ENCODE data around the gene KCNE5. TPM values are rescaled to one million over a fixed set of nuclear protein-coding genes. Genes with fewer than 3 reads are reported as not detected.
A peak's percentile ranks its signal among the peaks of the same experiment; 100 is the strongest.

The KCNE5 gene
- total and polyA plus RNA-seq, 2 experiments from 2014 or later, result 0.13 to 1.5 TPM

DNA sequence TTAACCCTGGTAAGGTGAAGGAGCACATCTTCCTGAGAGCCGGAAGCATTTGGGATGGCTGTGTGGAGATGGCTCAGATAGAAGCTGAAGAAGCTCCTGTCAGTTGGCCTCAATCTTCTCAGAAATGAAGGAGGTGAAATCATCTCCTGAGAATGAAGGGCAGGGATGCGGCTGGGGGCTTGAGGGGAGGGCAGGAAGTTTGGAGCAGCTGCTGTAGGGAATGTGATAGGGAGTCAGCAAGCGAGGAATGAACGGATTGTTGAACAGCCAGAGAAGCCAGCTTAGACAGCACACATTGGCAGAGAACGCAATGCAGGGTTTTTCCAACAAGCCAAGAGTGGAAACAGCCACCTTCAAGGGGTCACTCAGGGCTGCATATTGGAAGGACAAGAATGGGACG is 10.0 kb downstream of the KCNE5 start:
- no peak for TF ChIP-seq EZH2phosphoT487 (IDR thresholded peaks at IDR 0.05; ENCODE audit: insufficient read depth, low read depth)
- TF ChIP-seq EZH2 (IDR thresholded peaks at IDR 0.05; ENCODE audit: insufficient read depth, poor library complexity, severe bottlenecking), result no peak
- Histone ChIP-seq H3K4me3 (no peak overlapping the region), H3K79me2 (ENCODE audit: insufficient read depth) (no peaks in the 10 kb centered on the region), H3K9me3 (ENCODE audit: low read depth) (no peaks in the 10 kb centered on the region), H3K9ac (no peak overlapping the region), H3F3A (ENCODE audit: insufficient read depth) (no peaks in the 10 kb centered on the region), H3K27ac (no peak overlapping the region), H3K4me2 (ENCODE audit: unreplicated experiment) (no peak overlapping the region), H3K27me3 (replicated peaks; ENCODE audit: insufficient read depth) (no peaks in the 10 kb centered on the region), H3K9me2 (ENCODE audit: insufficient read depth) (no peaks in the 10 kb centered on the region), H3K4me1 (ENCODE audit: insufficient read depth) (no peaks in the 10 kb centered on the region), H4K20me1 (ENCODE audit: insufficient read depth) (no peaks in the 10 kb centered on the region), H3K36me3 (ENCODE audit: low read depth) (no peaks in the 10 kb centered on the region), H2AFZ (no peak overlapping the region)
- WGBS, 2 experiments (ENCODE audit: low coverage in 1 of 2, low lambda C conversion rate in 2 of 2, missing lambda C conversion rate in 2 of 2), result 54 to 59% methylated on average over 4 to 6 of the region's 6 CpGs
- in situ Hi-C loops (cut with MboI), result no loop called here
- DNase-seq, result no peak

DNA sequence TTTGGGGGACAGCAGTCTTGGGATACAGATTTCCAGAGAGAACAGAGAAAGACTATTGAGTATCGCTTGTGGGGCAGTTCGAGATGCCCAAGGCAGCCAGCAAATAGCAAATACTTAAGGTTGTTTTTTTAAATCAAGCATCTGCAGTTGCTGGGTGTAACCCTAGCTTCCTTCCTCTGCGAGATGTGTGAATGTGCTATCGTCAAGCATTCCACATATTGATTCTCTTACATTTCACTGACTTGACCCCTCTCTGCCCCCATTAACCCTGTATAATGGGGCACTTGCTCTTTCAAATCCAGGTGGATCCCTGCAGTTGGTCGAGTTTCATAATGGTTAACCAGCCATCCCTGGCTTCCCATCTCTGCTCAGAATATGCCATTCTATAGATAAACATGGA is 23.5 kb downstream of the KCNE5 start:
- H3K4me3 ChIP-seq, result no peak overlapping the region
- H3K79me2 ChIP-seq (ENCODE audit: insufficient read depth), result no peaks in the 10 kb centered on the region
- TF ChIP-seq EZH2 (IDR thresholded peaks at IDR 0.05; ENCODE audit: insufficient read depth, poor library complexity, severe bottlenecking), result no peak
- TF ChIP-seq EZH2phosphoT487 (IDR thresholded peaks at IDR 0.05; ENCODE audit: insufficient read depth, low read depth), result no peak
- H3K4me1 ChIP-seq (ENCODE audit: insufficient read depth), result no peaks in the 10 kb centered on the region
- H3K27me3 ChIP-seq (replicated peaks; ENCODE audit: insufficient read depth), result no peaks in the 10 kb centered on the region
- no peak overlapping the region for H3K27ac ChIP-seq
- no peak overlapping the region for H3K4me2 ChIP-seq (ENCODE audit: unreplicated experiment)
- no peaks in the 10 kb centered on the region for H3F3A ChIP-seq (ENCODE audit: insufficient read depth)
- no peak overlapping the region for H2AFZ ChIP-seq
- WGBS, 2 experiments (ENCODE audit: low coverage in 1 of 2, low lambda C conversion rate in 2 of 2, missing lambda C conversion rate in 2 of 2), result 22 to 23% methylated on average over 4 to 5 of the region's 5 CpGs
- in situ Hi-C loops (cut with MboI), result no loop called here
- H4K20me1 ChIP-seq (ENCODE audit: insufficient read depth), result no peaks in the 10 kb centered on the region
- no peaks in the 10 kb centered on the region for H3K9me3 ChIP-seq (ENCODE audit: low read depth)
- no peaks in the 10 kb centered on the region for H3K36me3 ChIP-seq (ENCODE audit: low read depth)
- no peaks in the 10 kb centered on the region for H3K9me2 ChIP-seq (ENCODE audit: insufficient read depth)
- DNase-seq, result no peak
- H3K9ac ChIP-seq, result no peak overlapping the region

DNA sequence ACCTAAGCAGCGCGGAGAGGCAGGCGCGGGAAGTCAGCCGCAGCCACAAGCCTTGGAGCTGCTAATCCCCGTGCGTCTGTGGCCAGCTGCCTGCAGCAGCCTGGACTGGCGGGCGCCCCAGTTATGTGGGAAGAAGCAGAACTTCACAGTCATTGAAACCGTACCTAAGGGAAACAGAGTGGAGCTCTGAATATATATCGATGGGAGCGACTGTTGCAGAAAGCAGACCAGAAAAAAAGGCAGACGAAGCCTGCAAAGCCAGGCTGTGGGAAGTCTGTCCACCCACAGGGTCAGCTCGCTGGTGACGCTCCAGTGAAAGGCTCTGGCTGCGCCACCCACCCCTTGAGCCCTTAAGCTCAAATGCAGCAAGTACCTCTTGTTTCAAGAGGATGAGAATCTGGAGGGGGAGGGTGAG is 24.7 kb downstream of the KCNE5 start:
- Histone ChIP-seq H3K79me2 (ENCODE audit: insufficient read depth) (no peaks in the 10 kb centered on the region), H3K36me3 (ENCODE audit: low read depth) (no peaks in the 10 kb centered on the region)
- in situ Hi-C loops (cut with MboI), result no loop called here

DNA sequence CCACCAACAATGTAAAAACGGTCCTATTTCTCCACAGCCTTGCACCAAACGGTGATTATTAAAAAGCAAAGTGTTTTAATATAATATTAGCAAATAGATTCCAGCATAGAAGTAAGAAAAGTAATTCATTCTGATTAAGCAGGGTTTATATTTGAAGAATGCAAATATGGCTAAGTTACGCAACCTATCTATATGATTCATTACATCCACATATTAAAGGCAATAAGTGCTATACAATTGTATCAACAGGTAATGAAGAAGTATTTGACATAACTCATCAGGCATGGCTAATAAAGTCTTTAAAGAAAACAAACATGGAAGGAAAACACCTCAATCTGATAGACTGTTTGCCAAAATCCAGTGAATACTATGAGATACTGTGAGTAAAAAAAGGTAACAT is 29.0 kb downstream of the KCNE5 start:
- Histone ChIP-seq H3K36me3 (ENCODE audit: low read depth) (no peaks in the 10 kb centered on the region), H3K4me3 (no peak overlapping the region), H3K27ac (no peak overlapping the region), H4K20me1 (ENCODE audit: insufficient read depth) (no peaks in the 10 kb centered on the region), H2AFZ (no peak overlapping the region), H3K4me1 (ENCODE audit: insufficient read depth) (no peaks in the 10 kb centered on the region), H3K79me2 (ENCODE audit: insufficient read depth) (no peaks in the 10 kb centered on the region), H3K9ac (no peak overlapping the region), H3K27me3 (replicated peaks; ENCODE audit: insufficient read depth) (no peaks in the 10 kb centered on the region), H3F3A (ENCODE audit: insufficient read depth) (no peaks in the 10 kb centered on the region), H3K9me2 (ENCODE audit: insufficient read depth) (no peaks in the 10 kb centered on the region), H3K9me3 (ENCODE audit: low read depth) (no peaks in the 10 kb centered on the region), H3K4me2 (ENCODE audit: unreplicated experiment) (no peak overlapping the region)
- in situ Hi-C loops (cut with MboI), result no loop called here
- no peak for TF ChIP-seq EZH2phosphoT487 (IDR thresholded peaks at IDR 0.05; ENCODE audit: insufficient read depth, low read depth)
- no peak for TF ChIP-seq EZH2 (IDR thresholded peaks at IDR 0.05; ENCODE audit: insufficient read depth, poor library complexity, severe bottlenecking)
- 71 to 81% methylated on average over 3 of the region's 3 CpGs for WGBS, 2 experiments (ENCODE audit: low coverage in 1 of 2, low lambda C conversion rate in 2 of 2, missing lambda C conversion rate in 2 of 2)
- no peak for DNase-seq

More for the DNA sequence above, 24.7 kb downstream of the KCNE5 start:
- no peaks in the 10 kb centered on the region for H3K9me2 ChIP-seq (ENCODE audit: insufficient read depth)
- H3K27ac ChIP-seq, result no peak overlapping the region
- no peak overlapping the region for H3K9ac ChIP-seq
- no peak overlapping the region for H3K4me2 ChIP-seq (ENCODE audit: unreplicated experiment)
- no peaks in the 10 kb centered on the region for H3K4me1 ChIP-seq (ENCODE audit: insufficient read depth)
- H3K9me3 ChIP-seq (ENCODE audit: low read depth), result no peaks in the 10 kb centered on the region
- no peaks in the 10 kb centered on the region for H3K27me3 ChIP-seq (replicated peaks; ENCODE audit: insufficient read depth)
- TF ChIP-seq EZH2 (IDR thresholded peaks at IDR 0.05; ENCODE audit: insufficient read depth, poor library complexity, severe bottlenecking) (no peak), EZH2phosphoT487 (IDR thresholded peaks at IDR 0.05; ENCODE audit: insufficient read depth, low read depth) (no peak)
- DNase-seq, result peak; percentile 21
- no peak overlapping the region for H3K4me3 ChIP-seq
- H4K20me1 ChIP-seq (ENCODE audit: insufficient read depth), result no peaks in the 10 kb centered on the region
- 24 to 25% methylated on average over 12 to 16 of the region's 16 CpGs for WGBS, 2 experiments (ENCODE audit: low coverage in 1 of 2, low lambda C conversion rate in 2 of 2, missing lambda C conversion rate in 2 of 2)
- H2AFZ ChIP-seq, result no peak overlapping the region
- H3F3A ChIP-seq (ENCODE audit: insufficient read depth), result no peaks in the 10 kb centered on the region

GRCh38 chrX:109590176-109590575 is 34.8 kb downstream of the KCNE5 start:
- Histone ChIP-seq H3K27me3 (replicated peaks; ENCODE audit: insufficient read depth) (no peaks in the 10 kb centered on the region), H3F3A (ENCODE audit: insufficient read depth) (no peaks in the 10 kb centered on the region), H3K9me2 (ENCODE audit: insufficient read depth) (no peaks in the 10 kb centered on the region), H3K36me3 (ENCODE audit: low read depth) (no peaks in the 10 kb centered on the region), H3K79me2 (ENCODE audit: insufficient read depth) (no peaks in the 10 kb centered on the region), H3K27ac (no peak overlapping the region), H3K9me3 (ENCODE audit: low read depth) (no peaks in the 10 kb centered on the region), H2AFZ (no peak overlapping the region), H3K4me2 (ENCODE audit: unreplicated experiment) (no peak overlapping the region), H3K4me3 (no peak overlapping the region), H3K4me1 (ENCODE audit: insufficient read depth) (no peaks in the 10 kb centered on the region), H3K9ac (no peak overlapping the region), H4K20me1 (ENCODE audit: insufficient read depth) (no peaks in the 10 kb centered on the region)
- TF ChIP-seq EZH2 (IDR thresholded peaks at IDR 0.05; ENCODE audit: insufficient read depth, poor library complexity, severe bottlenecking) (no peak), EZH2phosphoT487 (IDR thresholded peaks at IDR 0.05; ENCODE audit: insufficient read depth, low read depth) (no peak)
- in situ Hi-C loops (cut with MboI), result no loop called here
- no peak for DNase-seq
- WGBS, 2 experiments (ENCODE audit: low coverage in 1 of 2, low lambda C conversion rate in 2 of 2, missing lambda C conversion rate in 2 of 2), result 63 to 64% methylated on average over 4 of the region's 4 CpGs
